GM12878 (cell line): ENCODE measurements around the gene NEO1. TPM values are rescaled to one million over a fixed set of nuclear protein-coding genes. Genes with fewer than 3 reads are reported as not detected.

Source experiments
- ATAC-seq: fragments of 200-7000 bp; cut with Tn5 transposase; 3 replicates; pipeline ENCODE4 v1.9.1; 2020; ENCODE audit warnings: mild to moderate bottlenecking, moderate library complexity
- BruUV-seq: library from RNA; stranded (reverse); fragments of 400-500 nt; replicated peaks from 2 replicates; lab custom pipeline; 2021; lab: Mats Ljungman, UMichigan
- CTCF ChIA-PET: fragments of 300-600 bp; sonication (Branson Sonifier 250); formaldehyde crosslinking; extraction: SDS; loops from one replicate; lab custom pipeline; 2021; ENCODE audit warnings: inconsistent platforms; lab: Yijun Ruan, JAX
- POLR2A ChIA-PET: fragments of 350-600 bp; formaldehyde crosslinking; extraction: SDS; loops from one replicate; lab custom pipeline; 2021; ENCODE audit warnings: inconsistent platforms; lab: Charles Lee
- RAD21 ChIA-PET: fragments of 300-600 bp; sonication (Branson Sonifier 250); formaldehyde crosslinking; loops from one replicate; lab custom pipeline; 2023; ENCODE audit warnings: antibody characterized with exemption; ENCODE audit not compliant: unreplicated experiment; lab: Charles Lee
- SMC1A ChIA-PET: fragments of 300-600 bp; sonication (Branson Sonifier 250); formaldehyde crosslinking; loops from one replicate; lab custom pipeline; 2023; ENCODE audit not compliant: unreplicated experiment, uncharacterized antibody; lab: Charles Lee
- DNase-seq: peaks from one replicate; pipeline ENCODE4 v3.0.0-alpha.2; 2011; ENCODE audit warnings: low read depth, low spot score
- FAIRE-seq: peaks from 3 replicates; lab custom pipeline; 2011; peaks lifted over from hg19 to GRCh38; lab: Jason Lieb, UNC
- H2AFZ ChIP-seq: 2 replicates; pipeline ENCODE4 v1.6.0; 2011; ENCODE audit warnings: low read depth, low read length, control low read depth; ENCODE audit not compliant: control insufficient read depth
- H3K27ac ChIP-seq: 2 replicates; pipeline ENCODE4 v1.5.1; 2011; ENCODE audit warnings: control low read depth; ENCODE audit not compliant: control insufficient read depth, insufficient read depth
- H3K27me3 ChIP-seq, 2 experiments: replicated peaks in 1 of 2; 2 replicates each; pipeline versions ENCODE4 v1.6.0 to v1.6.1; 2011; ENCODE audit warnings: low read length in 1 of 2; ENCODE audit not compliant: control insufficient read depth in 2 of 2, insufficient read depth in 2 of 2
- H3K36me3 ChIP-seq, 2 experiments: 2 replicates each; pipeline ENCODE4 v1.5.1; 2011; ENCODE audit warnings: low read length in 1 of 2; ENCODE audit not compliant: control insufficient read depth in 2 of 2, insufficient read depth in 2 of 2
- H3K4me1 ChIP-seq: 2 replicates; pipeline ENCODE4 v1.6.1; 2011; ENCODE audit warnings: mild to moderate bottlenecking, low read length, moderate library complexity, mixed read lengths; ENCODE audit not compliant: control insufficient read depth, insufficient read depth
- H3K4me2 ChIP-seq: 2 replicates; pipeline ENCODE4 v1.6.0; 2011; ENCODE audit warnings: control low read depth; ENCODE audit not compliant: control insufficient read depth, insufficient read depth
- H3K4me3 ChIP-seq: fragments of 200-600 bp; sonication (generic); 2 replicates; pipeline ENCODE4 v1.5.1; 2016
- H3K79me2 ChIP-seq: 2 replicates; pipeline ENCODE4 v1.6.0; 2011; ENCODE audit warnings: low read length; ENCODE audit not compliant: control insufficient read depth, insufficient read depth
- H3K9ac ChIP-seq: 2 replicates; pipeline ENCODE4 v1.8.0; 2011; ENCODE audit warnings: low read length, control low read depth, mixed read lengths; ENCODE audit not compliant: control insufficient read depth, insufficient read depth
- H3K9me3 ChIP-seq: replicated peaks from 3 replicates; pipeline ENCODE4 v1.5.1; 2011; ENCODE audit warnings: mild to moderate bottlenecking, low read length; ENCODE audit not compliant: control insufficient read depth, insufficient read depth
- H4K20me1 ChIP-seq: 2 replicates; pipeline ENCODE4 v1.6.0; 2011; ENCODE audit not compliant: control insufficient read depth, insufficient read depth
- BRCA1 ChIP-seq: IDR thresholded peaks from 2 replicates; pipeline ENCODE4 v1.6.1; 2011; ENCODE audit warnings: low read depth, low read length, improper control_type of control experiment
- HDAC2 ChIP-seq: fragments of 200-600 bp; sonication (generic); IDR thresholded peaks from 2 replicates; pipeline ENCODE4 v1.6.1; 2017
- HDAC6 ChIP-seq: fragments of 200-600 bp; sonication (generic); IDR thresholded peaks from one replicate; pipeline ENCODE4 v1.8.0; 2017; ENCODE audit warnings: antibody characterized with exemption; ENCODE audit not compliant: unreplicated experiment
- IKZF2 ChIP-seq, 2 experiments: fragments of 450-650 bp; IDR thresholded peaks; 2 replicates each; pipeline ENCODE4 v1.6.1; 2017; ENCODE audit warnings: mild to moderate bottlenecking in 2 of 2, moderate library complexity in 2 of 2
- KLF5 ChIP-seq: fragments of 450-650 bp; IDR thresholded peaks from 2 replicates; pipeline ENCODE4 v1.6.1; 2014; ENCODE audit warnings: mild to moderate bottlenecking; ENCODE audit not compliant: partially characterized antibody
- SREBF2 ChIP-seq: IDR thresholded peaks from 2 replicates; pipeline ENCODE4 v1.6.1; 2012; ENCODE audit warnings: mild to moderate bottlenecking, low read length
- YY1 ChIP-seq: IDR thresholded peaks from 2 replicates; pipeline ENCODE4 v1.6.1; 2011; ENCODE audit warnings: low read depth, mild to moderate bottlenecking, low read length
- ZNF217 ChIP-seq: fragments of 450-650 bp; IDR thresholded peaks from 2 replicates; pipeline ENCODE4 v1.6.1; 2017; ENCODE audit warnings: antibody characterized with exemption, mild to moderate bottlenecking
- WGBS: methylation state at CpG from one replicate; pipeline ENCODE4 v1.1.6; 2016; ENCODE audit warnings: low lambda C conversion rate; ENCODE audit not compliant: insufficient replicate concordance, insufficient coverage; ENCODE audit errors: missing lambda C conversion rate; 5-methylcytosine and 5-hydroxymethylcytosine counted together
- in situ Hi-C: fragments of 300-500 bp; cut with MboI; formaldehyde crosslinking; loops from 9 replicates; pipeline ENCODE4 v1.14.3; 2018; ENCODE audit warnings: mixed read lengths
- intact Hi-C: fragments of 100-400 bp; cut with micrococcal nuclease; formaldehyde crosslinking; loops from one replicate; pipeline ENCODE4 v1.14.2; 2022; ENCODE audit not compliant: unreplicated experiment
- polyA plus RNA-seq, 11 experiments: library from polyadenylated mRNA; depleted of rRNA in 4 of 11; unstranded in 6 of 11; stranded (reverse) in 5 of 11; fragments of >200 nt; fragmentation: Nextera tagmentation in 4 of 11; fragmentation: Illumina TruSeq in 1 of 11; extraction: Ambion mirVana in 4 of 11; extraction: Trizol in 1 of 11; gene quantifications; 1 replicate in 1 of 11; 2 replicates in 10 of 11; pipeline versions ENCODE4 v1.2.1 to v1.2.3, GENCODE V29; 2011 to 2016; ENCODE audit warnings: inconsistent platforms in 2 of 11, missing spikeins in 2 of 11, low read depth in 1 of 11
- total RNA-seq, 4 experiments: library from RNA; depleted of rRNA in 3 of 4; stranded (reverse); fragments of >200 nt in 3 of 4; fragmentation: Illumina TruSeq in 1 of 4; extraction: Trizol in 1 of 4; gene quantifications; 2 replicates each; pipeline versions ENCODE4 v1.2.1 to v1.2.3, GENCODE V29; 2013 to 2021
- TF ChIP-seq, protein P1 (sequence below): fragments of 450-650 bp; conservative IDR thresholded peaks from 2 replicates; pipeline ENCODE4 v1.6.1; 2017; ENCODE audit warnings: mild to moderate bottlenecking, moderate library complexity
- TF ChIP-seq, protein P2 (sequence below): fragments of 150-350 bp; IDR thresholded peaks from 2 replicates; pipeline ENCODE4 v1.6.1; 2016; ENCODE audit warnings: low read depth, low read length

The NEO1 gene
- total and polyA plus RNA-seq, 10 of the 15 experiments (the other 5 are each of a cell fraction or from before 2014, with no cell fraction given), result 0.03 to 2.0 (median 0.32) TPM

GRCh38 chr15:73319460-73320245 is 267.4 kb downstream of the NEO1 start:
- ATAC-seq (no peak), FAIRE-seq (no peak), DNase-seq (no peak)
- no peak overlapping the region for H3K4me3 ChIP-seq
- intact Hi-C loops (no loop called here), in situ Hi-C loops (no loop called here)
- ChIA-PET POLR2A (no interaction called here), CTCF (no interaction called here), RAD21 (no interaction called here), SMC1A (no interaction called here)
- no peak overlapping the region for H3K4me2 ChIP-seq
- no peaks in the 10 kb centered on the region for H3K9me3 ChIP-seq
- H3K36me3 ChIP-seq, result no peaks in the 10 kb centered on the region
- WGBS, result 13% methylated on average over 8 of the region's 8 CpGs
- no peaks in the 10 kb centered on the region for H3K27me3 ChIP-seq
- H3K27ac ChIP-seq, result no peak overlapping the region
- BruUV-seq, result no TSS peak
- H3K79me2 ChIP-seq, result no peaks in the 10 kb centered on the region
- H4K20me1 ChIP-seq, result no peaks in the 10 kb centered on the region
- TF ChIP-seq YY1, result no peak
- TF ChIP-seq, protein P1, sequence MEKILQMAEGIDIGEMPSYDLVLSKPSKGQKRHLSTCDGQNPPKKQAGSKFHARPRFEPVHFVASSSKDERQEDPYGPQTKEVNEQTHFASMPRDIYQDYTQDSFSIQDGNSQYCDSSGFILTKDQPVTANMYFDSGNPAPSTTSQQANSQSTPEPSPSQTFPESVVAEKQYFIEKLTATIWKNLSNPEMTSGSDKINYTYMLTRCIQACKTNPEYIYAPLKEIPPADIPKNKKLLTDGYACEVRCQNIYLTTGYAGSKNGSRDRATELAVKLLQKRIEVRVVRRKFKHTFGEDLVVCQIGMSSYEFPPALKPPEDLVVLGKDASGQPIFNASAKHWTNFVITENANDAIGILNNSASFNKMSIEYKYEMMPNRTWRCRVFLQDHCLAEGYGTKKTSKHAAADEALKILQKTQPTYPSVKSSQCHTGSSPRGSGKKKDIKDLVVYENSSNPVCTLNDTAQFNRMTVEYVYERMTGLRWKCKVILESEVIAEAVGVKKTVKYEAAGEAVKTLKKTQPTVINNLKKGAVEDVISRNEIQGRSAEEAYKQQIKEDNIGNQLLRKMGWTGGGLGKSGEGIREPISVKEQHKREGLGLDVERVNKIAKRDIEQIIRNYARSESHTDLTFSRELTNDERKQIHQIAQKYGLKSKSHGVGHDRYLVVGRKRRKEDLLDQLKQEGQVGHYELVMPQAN, result no peak
- TF ChIP-seq KLF5, result no peak
- TF ChIP-seq HDAC2, result no peak
- TF ChIP-seq IKZF2 (IDR thresholded peaks at IDR 0.05), result no peak
- TF ChIP-seq, protein P2, sequence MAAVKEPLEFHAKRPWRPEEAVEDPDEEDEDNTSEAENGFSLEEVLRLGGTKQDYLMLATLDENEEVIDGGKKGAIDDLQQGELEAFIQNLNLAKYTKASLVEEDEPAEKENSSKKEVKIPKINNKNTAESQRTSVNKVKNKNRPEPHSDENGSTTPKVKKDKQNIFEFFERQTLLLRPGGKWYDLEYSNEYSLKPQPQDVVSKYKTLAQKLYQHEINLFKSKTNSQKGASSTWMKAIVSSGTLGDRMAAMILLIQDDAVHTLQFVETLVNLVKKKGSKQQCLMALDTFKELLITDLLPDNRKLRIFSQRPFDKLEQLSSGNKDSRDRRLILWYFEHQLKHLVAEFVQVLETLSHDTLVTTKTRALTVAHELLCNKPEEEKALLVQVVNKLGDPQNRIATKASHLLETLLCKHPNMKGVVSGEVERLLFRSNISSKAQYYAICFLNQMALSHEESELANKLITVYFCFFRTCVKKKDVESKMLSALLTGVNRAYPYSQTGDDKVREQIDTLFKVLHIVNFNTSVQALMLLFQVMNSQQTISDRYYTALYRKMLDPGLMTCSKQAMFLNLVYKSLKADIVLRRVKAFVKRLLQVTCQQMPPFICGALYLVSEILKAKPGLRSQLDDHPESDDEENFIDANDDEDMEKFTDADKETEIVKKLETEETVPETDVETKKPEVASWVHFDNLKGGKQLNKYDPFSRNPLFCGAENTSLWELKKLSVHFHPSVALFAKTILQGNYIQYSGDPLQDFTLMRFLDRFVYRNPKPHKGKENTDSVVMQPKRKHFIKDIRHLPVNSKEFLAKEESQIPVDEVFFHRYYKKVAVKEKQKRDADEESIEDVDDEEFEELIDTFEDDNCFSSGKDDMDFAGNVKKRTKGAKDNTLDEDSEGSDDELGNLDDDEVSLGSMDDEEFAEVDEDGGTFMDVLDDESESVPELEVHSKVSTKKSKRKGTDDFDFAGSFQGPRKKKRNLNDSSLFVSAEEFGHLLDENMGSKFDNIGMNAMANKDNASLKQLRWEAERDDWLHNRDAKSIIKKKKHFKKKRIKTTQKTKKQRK, result no peak
- no peak for TF ChIP-seq ZNF217
- TF ChIP-seq BRCA1, result no peak
- TF ChIP-seq HDAC6, result no peak
- no peak for TF ChIP-seq SREBF2
- H3K9ac ChIP-seq, result no peak overlapping the region
- H2AFZ ChIP-seq, result no peak overlapping the region
- peaks cover 4% of the 10 kb centered on the region; the same call in 1 of the 2 replicates for H3K4me1 ChIP-seq
